Measurements from ENCODE around the gene OTUB1.
"Not testable (repeated sequence)": the region's sequence is repeated elsewhere in the genome, so short reads cannot be mapped to it uniquely, and the experiment has no call there.

The OTUB1 gene

GRCh38 chr11:63958008-63958407, 28.2 kb upstream of the OTUB1 start:
- no peak for TF ChIP-seq CTCF (IDR thresholded peaks at IDR 0.05; ENCODE audit: control insufficient read depth, extremely low read depth, insufficient read depth)
- DNase-seq (ENCODE audit: low read depth) = no peak
- no peak overlapping the region for H3K4me3 ChIP-seq (ENCODE audit: low read depth, low read length)

DNA sequence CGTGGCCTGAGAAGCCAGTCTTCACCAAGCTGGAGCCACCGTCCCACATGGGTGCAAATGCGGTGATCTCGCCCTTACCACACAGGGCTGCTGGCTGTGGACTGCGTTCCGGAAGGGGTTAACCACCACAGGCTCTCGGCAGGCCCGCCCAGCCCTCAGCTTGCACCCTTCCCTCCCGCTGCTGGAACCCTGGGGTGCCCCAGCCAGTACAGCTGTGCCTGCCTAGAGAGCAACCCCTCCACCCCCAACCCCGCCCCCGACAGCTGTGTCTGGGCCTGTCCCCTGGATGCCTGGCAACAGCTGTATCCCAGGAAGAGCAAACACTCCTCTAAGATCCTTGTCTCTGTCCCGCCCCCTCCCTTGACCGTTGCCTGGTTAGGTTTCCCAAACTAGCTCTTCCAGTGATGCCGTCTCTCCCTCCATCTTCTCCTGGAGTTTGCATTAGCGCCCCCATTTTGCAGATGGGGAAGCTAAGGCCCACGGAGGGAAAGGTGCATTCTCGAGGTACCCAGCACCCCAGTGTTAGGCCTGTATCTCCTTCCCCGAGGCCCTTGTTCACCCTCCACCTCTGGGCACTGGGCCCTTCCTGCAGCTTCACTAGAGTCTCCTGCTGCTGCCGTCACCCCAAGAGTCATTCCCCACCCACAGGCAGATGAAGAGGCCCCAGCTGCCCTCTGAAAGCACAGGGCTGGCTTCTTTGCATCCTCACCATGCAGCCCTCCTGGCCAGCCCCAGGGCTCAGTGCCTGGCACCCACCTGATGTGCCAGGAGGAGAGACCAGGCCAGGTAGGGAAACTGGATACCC, 24.4 kb upstream of the OTUB1 start:
- DNase-seq (ENCODE audit: low read depth) = no peak

DNA sequence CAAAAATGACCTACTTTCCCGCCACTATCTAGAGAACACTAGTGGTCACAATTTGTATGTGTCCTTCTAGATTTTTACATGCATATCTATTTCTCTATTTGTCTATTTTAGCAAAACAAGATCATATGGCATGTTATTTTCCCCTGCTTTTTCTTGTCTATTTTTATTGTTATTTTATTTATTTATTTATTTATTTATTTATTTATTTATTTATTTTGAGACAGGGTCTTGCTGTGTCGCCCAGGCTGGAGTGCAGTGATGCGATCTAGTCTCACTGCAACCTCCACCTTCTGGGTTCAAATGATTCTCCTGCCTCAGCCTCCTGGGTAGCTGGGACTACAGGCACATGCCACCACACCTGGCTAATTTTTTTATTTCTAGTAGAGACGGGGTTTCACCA, 22.3 kb upstream of the OTUB1 start:
- H3K4me3 ChIP-seq (ENCODE audit: low read depth, low read length); DNase-seq (ENCODE audit: low read depth): not testable (repeated sequence)

More for the DNA sequence above, 24.4 kb upstream of the OTUB1 start:
- no peak for TF ChIP-seq CTCF (IDR thresholded peaks at IDR 0.05; ENCODE audit: control insufficient read depth, extremely low read depth, insufficient read depth)
- no peak overlapping the region for H3K4me3 ChIP-seq (ENCODE audit: low read depth, low read length)

DNA sequence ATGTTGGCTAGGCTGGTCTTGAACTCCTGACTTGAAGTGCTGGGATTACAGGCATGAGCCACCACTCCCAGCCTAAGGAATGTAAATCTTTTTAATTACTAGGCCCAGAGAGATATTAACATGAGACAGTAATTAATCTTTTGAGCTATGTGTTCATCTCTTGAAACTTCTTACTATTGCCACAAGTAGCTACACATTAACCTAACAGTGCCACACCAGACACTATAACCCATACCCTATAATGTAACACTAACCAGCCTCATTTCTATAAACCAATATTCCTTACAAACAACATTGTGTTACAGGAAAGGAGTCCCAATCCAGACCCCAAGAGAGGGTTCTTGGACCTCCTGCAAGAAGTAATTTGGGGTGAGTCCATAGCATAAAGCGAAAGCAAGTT, 19.8 kb upstream of the OTUB1 start:
- no peak overlapping the region for H3K4me3 ChIP-seq (ENCODE audit: low read depth, low read length)
- DNase-seq (ENCODE audit: low read depth) = no peak
- TF ChIP-seq CTCF (IDR thresholded peaks at IDR 0.05; ENCODE audit: control insufficient read depth, extremely low read depth, insufficient read depth) = no peak

- H3K4me3 ChIP-seq (ENCODE audit: low read depth, low read length) = no peak overlapping the region
Measured at GRCh38 chr11:63969461-63969860, 16.8 kb upstream of the OTUB1 start.

DNA sequence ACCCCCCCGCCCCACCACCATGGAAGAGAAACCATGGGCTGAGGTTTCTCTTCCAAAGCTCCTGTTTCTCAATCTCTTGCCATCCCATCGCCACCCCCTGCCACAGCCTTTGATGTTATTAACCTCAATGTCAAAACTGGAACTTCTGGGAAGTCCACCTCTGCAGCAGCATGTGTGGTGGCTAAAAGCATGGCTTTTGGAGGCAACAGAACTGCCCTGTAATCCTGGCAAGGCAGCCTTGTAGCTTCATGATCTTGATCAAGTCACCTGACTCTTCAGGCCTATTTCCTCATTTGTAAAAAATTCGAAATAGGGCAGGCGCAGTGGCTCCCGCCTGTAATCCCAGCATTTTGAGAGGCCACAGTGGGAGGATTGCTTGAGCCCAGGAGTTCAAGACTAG, 15.3 kb upstream of the OTUB1 start:
- DNase-seq (ENCODE audit: low read depth) = no peak
- no peak for TF ChIP-seq CTCF (IDR thresholded peaks at IDR 0.05; ENCODE audit: control insufficient read depth, extremely low read depth, insufficient read depth)
- H3K4me3 ChIP-seq (ENCODE audit: low read depth, low read length) = no peak overlapping the region

More at GRCh38 chr11:63969461-63969860, 16.8 kb upstream of the OTUB1 start:
- no peak for DNase-seq (ENCODE audit: low read depth)
- no peak for TF ChIP-seq CTCF (IDR thresholded peaks at IDR 0.05; ENCODE audit: control insufficient read depth, extremely low read depth, insufficient read depth)

DNA sequence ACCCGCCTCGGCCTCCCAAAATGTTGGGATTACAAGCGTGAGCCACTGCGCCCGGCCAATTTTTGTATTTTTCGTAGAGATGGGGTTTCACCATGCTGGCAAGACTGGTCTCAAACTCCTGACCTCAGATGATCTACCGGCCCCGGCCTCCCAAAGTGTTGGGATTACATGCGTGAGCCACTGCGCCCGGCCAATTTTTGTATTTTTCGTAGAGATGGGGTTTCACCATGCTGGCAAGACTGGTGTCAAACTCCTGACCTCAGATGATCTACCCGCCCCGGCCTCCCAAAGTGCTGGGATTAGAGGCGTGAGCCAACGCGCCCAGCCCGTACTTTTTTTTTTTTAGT, 12.4 kb upstream of the OTUB1 start:
- H3K4me3 ChIP-seq (ENCODE audit: low read depth, low read length) = not testable (repeated sequence)

More for the DNA sequence above, 12.4 kb upstream of the OTUB1 start:
- DNase-seq (ENCODE audit: low read depth) = not testable (repeated sequence)

Measured in LNCaP clone FGC (cell line).